GM19025 (cell line): ENCODE results near the gene USP13.

Experiments
- ATAC-seq: cut with Tn5 transposase; IDR thresholded peaks from one replicate; pipeline ENCODE4 v1.9.1; 2021; ENCODE audit warnings: mild to moderate bottlenecking, low read depth, moderate library complexity; ENCODE audit not compliant: unreplicated experiment

Gene USP13

DNA sequence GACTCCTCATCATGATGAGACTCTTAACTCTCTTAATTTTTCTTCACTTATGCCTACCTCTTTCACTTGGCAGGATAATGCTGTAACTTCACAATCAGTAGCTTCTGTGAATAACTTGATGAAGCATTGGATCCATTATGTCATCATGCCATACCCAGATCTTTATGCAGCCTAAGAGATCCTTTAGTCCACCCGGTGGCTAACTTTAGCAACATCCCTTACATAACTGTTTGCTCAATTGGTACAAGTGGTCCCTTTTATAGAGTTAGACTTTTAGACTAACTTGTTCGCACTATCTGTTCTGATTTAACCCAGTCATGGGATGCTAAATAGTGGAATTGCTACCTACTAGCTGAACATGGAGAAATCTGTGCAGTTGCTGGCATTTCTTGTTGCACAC, 184.5 kb downstream of the USP13 start:
- ATAC-seq = no peak
